Skeletal muscle cell (primary cell): ENCODE measurements around the gene MIB2.
"Not testable (repeated sequence)": the region's sequence is repeated elsewhere in the genome, so short reads cannot be mapped to it uniquely, and the experiment has no call there.

Experiments
- DNase-seq: peaks from one replicate; pipeline ENCODE4 v3.0.0-alpha.2; 2010; ENCODE audit warnings: low read depth
- H3K4me3 ChIP-seq: 2 replicates; pipeline ENCODE4 v1.5.1; 2011; ENCODE audit warnings: low read depth, mild to moderate bottlenecking, control low read depth, low read length, moderate library complexity

MIB2 gene

DNA sequence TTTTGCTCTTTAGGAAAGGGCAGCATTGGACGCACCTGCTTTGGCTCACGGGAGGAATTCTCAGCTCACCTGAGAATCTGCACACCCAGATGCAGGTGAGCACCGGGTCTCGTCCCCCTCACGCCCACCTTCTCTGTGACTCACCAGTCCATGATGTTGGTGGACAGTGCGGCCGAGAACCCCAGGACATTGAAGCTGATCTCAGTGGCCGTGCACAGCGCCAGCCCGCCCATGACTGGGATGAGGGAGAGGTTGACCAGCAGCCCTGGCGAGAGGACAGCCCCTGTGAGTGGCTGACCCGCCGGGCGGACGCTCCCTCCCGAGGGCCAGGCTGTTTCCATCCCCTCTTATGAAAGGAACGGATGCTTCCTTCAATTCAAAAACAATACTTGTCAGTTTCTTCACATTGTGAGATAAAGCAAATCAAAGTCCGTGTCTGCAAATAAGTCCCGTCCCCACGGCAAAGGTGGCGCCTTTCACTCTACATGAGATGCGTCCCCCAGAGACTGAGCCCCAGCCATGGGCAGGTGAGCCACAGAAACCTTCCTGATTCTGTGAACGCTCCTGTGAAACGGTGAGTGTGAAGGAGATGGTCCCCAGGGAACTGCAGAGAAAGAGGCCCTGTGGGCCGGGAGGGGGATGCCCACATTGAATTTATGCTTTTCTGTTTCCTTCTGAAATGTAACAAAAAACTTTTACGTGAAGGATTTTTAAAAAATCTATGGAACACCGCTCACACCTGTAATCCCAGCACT is 56.2 kb downstream of the MIB2 start:
- no peak for DNase-seq
- no peak overlapping the region for H3K4me3 ChIP-seq

DNA sequence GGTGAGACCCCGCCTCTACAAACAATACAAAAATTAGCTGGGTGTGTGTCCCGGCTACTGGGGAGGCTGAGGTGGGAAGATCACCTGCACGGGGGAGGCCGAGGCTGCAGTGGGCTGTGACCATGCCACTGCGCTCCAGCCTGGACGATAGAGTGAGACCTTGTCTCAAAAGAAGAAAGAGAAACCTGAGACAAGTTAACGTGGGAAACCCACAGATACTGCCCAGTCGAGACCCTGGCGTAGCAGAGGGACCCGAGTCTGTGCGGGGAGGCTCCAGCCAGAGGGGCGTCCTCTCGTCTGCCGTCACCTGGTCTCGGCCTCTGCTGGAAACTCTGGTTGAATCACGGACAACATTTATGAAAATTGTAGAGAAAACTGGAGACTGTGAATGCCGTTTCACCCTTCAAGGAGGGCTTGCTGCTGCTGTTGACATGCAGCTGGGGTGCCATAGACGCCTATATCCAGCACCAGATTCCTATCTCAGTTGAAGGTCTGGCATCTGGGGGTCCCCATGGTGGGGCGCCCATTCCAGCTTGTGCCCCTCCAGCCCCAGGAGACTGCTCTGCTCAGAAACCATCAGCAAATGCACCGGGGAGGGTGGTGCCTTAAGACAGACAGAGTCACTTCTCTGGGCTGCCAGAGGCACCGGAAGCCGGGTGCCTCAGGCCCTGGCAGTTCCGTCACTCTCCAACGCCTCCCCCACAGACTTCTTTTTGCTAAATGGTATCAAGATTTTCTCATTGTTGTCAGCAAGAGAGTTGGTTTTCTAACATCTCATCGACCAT is 57.1 kb downstream of the MIB2 start:
- no peak for DNase-seq

DNA sequence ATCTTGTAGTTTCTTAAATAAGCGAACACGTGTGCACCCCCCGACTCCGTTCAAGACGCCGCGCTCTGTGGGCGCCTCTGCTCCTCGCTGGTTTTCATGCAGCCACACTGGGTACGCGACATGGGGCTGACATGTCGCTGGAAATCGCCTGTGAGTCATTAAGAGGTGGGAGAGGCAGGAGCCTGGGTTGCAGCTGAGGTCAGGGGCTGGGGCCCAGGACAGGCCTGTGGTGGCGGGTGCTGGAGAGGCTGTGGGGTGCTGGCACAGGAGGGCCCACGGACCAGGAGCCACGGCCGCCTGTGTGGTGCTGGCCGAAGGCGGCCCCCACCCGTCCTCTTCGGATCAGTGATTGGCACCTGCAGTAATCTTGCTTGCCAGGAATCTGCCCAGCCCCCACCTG is 59.5 kb downstream of the MIB2 start:
- DNase-seq, H3K4me3 ChIP-seq: not testable (repeated sequence)

More for the DNA sequence above, 57.1 kb downstream of the MIB2 start:
- H3K4me3 ChIP-seq, result no peak overlapping the region

DNA sequence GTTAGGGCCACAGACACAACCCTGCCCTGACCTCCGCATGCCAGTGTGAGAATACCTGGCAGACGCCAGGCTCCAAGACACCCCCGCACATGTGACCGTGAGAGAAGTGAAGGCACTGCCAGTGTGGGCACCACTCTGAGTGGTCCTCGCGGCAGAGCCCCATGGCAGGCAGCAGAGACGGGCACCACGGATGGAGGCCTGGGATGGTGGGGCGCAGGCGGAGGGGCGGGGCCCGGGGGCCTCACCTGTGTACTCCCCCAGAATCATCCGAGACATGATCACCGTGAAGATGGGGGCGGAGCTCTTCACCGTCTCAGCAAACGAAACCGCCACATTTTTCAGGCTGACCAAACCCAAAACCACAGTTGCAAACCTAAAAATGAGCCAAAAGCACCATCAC is 59.9 kb downstream of the MIB2 start:
- DNase-seq, H3K4me3 ChIP-seq: not testable (repeated sequence)

GRCh38 chr1:1676087-1676486 is 60.8 kb downstream of the MIB2 start:
- DNase-seq, H3K4me3 ChIP-seq: not testable (repeated sequence)

DNA sequence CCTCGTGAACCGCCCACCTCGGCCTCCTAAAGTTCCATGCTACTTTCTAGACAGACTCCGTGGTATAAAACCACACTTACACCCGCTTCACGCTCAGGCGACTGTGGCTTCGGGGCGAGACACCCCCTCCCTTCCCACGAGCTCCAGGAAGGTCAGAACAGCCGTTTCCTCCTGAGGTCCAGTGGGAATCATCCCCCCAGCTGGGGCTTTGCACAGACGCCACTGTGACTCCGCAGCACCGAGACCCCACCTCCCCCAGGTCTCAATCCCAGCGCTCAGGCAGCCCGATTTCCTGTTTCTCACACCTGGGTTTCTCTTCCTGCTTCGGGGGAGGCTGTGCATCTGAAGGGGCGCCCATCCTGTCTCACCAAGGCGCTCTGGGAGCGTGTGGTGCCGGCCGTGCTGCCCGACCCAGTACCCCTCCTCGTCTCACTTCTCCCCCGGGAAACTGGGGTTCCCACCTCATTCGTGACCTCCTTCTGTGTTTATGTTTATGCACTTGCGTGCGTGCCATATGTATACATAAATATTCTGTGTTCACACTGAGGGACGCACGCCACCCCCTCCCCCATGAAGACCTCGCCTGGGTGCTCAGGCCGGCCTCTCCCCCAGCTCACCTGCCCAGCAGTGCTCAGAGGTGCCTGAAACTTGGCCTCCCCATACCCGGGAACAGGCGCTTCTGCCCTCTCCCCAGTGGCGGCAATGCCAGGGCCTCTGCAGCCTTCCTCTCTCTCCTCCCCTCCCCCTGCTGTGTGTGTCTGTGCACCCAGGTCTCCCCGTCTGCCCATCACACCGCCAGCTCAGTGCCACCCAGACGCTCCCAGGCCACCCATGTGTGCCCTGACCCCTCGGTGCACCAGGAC is 62.6 kb downstream of the MIB2 start:
- H3K4me3 ChIP-seq, result no peak overlapping the region
- DNase-seq, result no peak

DNA sequence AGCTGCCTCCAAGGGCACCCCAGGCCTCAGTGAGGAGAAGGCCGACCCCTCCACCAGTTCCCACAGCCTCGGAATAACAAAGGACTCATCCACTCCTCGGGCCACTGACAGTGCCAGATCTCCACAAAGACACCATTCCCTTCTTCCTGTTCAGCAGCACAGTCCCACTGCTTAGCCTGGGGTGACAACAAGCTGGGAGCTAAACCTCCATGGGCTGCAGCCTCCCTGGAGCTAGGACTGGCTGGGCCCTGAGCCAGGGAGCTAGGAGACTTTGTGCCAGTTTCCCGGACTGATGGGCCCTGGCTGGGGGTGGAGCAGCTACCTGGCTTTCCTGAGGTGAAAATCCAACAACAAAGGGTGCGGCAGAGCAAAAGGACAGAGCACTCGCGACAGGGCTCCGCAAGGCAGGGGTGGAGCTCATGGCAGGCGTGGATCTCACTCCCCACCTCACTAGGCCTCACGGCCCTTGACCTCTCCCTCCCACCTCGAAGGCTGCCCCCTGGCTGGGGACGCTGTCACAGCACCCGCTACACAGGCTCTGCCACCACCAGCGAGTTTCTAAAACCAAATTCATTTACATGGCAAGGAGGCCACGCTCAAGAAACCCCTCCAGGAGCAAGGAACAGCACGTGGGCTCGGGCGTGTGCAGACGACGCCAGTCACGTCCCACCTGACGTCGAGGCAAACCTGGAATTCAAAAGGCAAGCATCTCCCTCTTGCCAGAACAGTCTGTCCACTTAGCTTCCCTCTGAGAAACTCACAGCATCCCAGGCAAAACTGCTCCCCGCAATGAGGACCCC is 63.5 kb downstream of the MIB2 start:
- no peak for DNase-seq
- no peak overlapping the region for H3K4me3 ChIP-seq
